ELR (cell line): ENCODE data around the gene SPIRE1.
A peak's percentile ranks its signal among the peaks of the same experiment; 100 is the strongest.
"Not testable (repeated sequence)": the region's sequence is repeated elsewhere in the genome, so short reads cannot be mapped to it uniquely, and the experiment has no call there.

ENCODE experiments used
- DNase-seq: peaks from one replicate; pipeline ENCODE4 v3.0.0-alpha.2; 2015; ENCODE audit warnings: low read depth

SPIRE1 gene

DNA sequence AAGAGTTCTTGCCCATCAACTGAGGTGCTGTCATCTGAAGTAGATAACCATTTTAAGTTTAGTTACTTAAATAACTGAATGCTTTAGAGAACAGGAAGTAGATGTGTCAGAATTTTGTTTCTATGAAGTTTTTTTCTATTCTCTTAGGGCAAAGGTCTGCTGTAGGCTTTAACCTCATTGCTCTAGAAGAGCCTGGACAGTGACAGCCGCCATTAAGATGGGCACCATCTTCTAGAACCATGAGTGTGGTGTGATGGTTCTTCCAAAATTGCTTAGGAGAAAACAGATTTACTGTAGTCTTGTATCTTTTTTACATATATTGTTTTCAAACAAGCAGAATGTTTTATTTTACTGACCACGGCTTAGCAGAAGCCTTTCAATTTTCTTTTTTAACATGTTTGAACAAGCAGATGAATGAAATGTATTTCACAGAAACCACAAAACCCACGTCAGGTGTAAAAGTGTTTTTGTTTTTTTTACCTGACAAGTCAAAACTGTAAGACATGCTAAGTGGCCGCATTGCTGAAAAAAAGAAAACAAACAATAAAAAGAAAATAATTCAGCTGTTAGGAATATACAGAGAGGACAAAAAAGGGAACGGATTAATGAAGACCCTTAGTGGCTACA lies 172.3 kb downstream of the SPIRE1 start:
- DNase-seq: no peak

DNA sequence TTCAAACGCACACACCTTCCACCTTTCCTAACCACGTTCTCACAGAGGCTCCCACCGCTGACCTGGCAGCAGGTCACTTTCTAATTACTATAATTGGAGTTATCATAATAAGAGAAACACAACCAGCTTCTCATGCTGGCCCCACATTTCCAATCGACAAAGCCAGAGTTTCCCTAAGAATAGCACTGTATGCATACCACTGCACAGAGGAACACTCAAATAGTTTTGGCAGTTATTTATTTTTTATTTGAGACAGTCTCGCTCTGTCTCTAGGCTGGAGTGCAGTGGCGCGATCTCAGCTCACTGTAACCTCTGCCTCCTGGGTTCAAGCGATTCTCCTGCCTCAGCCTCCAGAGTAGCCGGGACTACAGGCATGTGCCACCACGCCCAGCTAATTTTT lies 176.0 kb downstream of the SPIRE1 start:
- DNase-seq: not testable (repeated sequence)

DNA sequence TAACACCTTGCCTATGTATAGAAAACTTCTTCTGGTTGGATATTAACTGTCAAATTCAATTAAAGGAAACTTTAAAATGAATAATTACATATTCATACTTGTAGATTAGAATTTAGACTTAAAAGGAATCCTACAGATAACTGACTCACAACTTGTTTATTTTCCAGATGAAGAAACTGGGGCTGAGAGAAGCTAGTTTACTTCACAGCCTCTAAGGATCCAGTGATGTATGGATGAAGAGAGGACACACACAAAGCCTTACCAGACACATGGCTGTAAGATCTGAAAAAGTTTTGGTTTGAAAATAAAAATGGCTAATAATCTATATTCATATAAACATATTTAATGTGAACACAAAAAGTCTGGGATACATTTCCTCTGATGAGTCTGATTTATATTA lies 177.9 kb downstream of the SPIRE1 start:
- no peak for DNase-seq

DNA sequence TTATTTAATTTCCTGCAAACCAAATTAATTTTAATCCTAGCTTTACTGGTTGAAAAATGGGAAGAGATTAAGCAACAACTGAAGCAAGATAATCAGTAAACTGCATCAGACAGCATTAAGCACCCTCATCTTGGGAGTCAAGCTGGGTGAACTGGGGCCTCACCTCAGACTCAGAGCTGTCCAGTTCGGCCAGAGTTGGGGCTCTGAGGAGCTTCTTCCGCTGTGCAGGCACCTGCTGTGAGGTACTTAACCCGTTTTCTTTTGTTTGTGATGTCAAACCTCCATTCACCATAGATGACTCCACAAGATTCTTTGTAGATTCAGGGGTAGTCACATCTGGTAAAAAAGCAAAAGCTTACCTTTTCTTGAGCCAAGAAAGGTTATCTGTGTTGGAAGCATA lies 178.4 kb downstream of the SPIRE1 start:
- no peak for DNase-seq

DNA sequence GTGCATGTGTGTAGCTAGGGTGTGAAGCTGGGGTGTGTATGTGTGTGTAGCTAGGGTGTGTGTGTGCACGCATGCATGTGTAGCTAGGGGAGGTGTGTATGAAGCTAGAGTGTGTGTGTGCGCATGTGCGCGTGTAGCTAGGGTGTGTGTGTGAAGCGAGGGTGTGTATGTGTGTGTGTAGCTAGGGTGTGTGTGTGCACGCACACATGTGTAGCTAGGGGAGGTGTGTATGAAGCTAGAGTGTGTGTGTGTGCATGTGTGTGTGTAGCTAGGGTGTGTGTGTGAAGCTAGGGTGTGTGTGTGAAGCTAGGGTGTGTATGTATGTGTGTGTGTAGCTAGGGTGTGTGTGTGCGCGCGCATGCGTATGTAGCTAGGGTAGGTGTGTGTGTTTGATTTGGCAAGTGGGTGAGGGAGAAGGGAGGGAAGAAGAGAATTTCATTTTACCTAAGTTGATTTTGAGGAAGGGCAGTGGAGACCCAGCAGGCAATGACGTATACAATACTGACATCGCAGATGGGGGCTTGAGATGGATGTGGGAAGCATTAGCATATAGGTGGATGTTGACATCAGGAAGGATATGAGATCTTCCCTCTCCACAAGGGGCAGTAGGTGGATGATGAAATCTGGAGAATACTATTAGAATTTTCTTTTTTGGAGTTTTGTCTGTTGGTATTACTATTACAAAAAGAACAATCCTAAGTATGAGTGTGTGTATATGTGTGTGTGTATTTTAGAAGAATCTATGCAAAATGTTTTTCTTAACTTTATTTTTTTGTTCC lies 179.4 kb downstream of the SPIRE1 start:
- peak; percentile 17 for DNase-seq

DNA sequence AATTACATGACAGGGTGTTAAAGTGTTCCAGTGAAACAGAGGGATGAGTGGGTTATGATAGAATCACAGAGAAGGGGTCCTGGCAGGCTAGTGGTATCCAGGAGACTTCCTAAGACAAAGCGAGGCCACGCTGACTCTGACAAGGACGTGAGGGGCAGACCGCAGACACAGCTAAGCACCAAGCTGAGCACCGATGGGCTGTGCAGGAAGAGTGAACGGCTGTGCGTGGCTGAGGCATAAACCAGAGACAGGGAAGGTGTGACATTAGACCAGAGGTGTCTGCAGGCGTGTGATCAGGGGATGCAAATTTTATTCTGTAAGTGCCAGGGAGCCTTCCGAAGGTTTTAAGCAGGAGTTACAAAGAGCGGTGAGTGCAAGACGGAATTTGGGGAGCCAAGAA lies 180.3 kb downstream of the SPIRE1 start:
- DNase-seq: no peak

DNA sequence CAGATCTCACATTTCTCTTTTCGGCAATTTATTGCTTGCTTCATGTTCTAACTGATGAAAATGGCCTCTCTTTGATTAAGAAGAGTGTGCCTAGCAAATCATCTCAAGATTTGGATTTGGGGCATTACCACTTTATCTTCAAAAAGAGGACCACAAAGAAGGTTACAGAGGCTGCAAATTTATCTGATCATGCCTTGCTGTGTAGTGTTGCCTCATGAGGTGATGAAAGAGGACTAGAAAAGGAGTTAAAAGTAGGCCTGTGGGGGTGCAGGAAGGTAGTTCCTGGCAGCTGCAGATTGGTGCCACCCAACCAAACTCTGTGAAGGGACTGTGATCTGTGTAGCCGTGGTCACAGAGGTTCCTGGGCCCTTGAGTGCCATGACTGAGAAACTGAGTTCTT lies 181.0 kb downstream of the SPIRE1 start:
- DNase-seq: no peak

DNA sequence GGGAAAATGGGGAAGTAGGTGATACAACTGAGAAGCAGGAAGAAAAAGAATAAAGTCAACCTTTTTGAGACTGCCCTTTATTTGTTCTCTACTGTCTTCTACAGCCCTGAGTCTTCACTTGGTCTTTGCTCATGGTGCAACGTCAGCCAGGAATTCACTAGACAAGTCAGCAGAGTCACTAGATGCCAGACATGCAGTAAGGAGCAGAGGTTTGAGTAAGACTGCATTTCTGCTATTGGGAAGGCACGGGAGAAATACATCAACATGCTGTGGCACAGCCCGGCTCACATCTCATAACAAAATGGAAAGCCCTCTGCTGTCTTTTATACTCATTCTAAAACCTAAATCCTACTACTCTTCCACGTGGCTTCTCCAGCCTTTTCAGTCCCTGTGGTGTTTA lies 183.0 kb downstream of the SPIRE1 start:
- no peak for DNase-seq

DNA sequence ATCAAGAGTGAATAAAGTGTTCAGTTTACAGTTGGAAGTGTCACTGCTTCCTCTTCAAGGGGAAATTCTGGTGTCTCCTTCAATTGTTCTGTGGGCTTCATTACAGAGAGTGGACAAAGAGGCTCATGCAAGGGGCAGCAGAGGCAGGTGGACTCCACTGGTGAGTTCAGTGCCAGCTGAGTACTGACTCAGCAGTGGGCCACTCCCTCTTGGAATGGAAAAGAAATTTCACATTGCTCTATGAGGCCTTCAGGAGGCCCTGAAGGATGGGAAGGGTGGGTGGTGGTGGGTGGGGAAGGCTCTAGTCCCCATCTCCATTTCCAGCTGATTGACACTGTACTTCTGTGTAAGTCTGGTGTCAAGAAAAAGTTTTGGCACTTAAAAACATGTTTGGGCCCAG lies 183.8 kb downstream of the SPIRE1 start:
- DNase-seq: no peak

DNA sequence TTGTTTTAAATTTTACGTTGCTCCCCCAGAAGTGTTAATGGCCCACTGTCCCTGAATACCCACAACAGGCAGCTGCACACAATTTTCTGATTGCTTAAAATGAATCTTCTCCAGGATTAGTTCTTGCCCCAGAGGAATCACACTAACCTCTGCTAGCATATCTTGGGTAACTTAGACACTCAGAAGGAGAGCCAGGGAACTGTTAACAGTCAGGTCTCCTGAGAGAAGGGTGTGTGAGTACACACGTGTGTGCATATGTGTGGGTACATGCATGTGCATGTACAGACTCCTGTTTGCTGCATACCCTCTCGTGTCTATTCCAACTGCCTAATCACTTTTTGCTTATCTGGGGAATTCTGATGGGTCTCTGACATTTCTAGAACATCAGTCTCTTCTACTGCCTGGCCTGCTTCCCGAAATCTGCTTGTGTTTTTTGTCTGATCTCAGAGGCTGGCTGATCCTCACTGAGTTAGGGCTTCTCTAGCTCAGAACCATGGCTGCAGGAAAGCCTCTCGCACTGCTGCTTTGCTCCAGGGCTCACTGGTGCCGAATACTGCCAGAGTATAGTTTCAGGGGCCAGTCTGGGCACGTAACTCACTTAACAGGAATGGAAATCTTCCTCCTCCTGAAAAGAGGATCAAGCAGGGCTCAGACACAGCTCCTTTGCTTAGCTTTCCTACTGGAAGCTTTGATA lies 187.4 kb downstream of the SPIRE1 start:
- no peak for DNase-seq

DNA sequence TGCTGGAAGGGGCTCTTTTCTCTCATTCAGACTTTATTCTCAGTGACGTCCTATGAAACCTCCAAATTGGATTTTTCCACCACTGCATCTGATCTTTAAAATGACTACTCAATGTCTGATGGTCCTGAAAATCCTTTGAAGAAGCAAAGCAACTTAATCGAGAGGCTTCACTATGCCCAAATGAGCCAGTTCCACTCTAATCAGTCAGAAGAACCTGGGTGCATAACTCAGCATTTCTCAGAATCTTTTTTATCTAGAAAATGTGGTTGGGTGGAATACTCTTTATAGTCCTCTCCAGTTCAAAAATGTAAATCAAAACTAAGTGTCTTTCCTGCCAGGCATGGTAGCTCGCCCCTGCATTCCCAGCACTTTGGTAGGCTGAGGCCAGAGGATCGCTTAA lies 189.5 kb downstream of the SPIRE1 start:
- no peak for DNase-seq

DNA sequence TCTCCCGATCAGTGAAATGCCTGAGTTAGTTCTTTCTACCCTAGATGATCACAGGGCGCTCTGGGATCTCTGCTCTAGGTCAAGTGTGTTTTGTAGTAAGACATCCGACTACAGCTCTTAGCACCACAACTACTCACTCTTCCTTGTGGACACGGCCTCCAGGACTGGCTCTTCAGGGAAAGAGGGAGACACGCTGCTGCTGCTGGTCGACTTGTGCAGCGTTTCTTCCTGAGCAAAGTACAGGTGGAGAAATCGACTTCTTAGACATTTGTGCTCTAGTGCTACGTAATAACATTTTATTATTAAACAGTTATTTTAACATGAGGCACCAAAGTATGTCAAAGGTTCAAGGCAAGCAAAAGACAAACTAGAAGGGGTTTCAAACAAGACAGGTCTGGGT lies 193.2 kb downstream of the SPIRE1 start:
- no peak for DNase-seq

DNA sequence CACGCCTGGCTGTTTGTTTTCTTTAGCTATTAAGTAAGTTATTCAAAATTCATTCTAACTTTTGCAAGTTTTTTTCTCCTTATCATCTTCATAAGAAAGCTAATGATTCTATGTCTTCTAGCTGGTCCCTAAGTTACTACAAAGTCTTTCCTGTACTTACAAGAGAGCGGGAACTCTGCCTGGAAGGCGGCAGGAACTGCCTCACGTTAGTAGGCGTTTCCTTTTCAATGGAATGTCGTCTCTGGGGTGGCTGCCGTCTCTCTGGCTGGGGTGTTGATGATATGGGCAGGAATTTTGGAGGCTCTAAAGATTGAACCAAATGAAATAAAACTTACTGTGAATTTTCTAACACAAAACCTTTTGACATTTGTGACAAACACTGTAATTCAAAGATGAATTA lies 194.7 kb downstream of the SPIRE1 start:
- DNase-seq: no peak

DNA sequence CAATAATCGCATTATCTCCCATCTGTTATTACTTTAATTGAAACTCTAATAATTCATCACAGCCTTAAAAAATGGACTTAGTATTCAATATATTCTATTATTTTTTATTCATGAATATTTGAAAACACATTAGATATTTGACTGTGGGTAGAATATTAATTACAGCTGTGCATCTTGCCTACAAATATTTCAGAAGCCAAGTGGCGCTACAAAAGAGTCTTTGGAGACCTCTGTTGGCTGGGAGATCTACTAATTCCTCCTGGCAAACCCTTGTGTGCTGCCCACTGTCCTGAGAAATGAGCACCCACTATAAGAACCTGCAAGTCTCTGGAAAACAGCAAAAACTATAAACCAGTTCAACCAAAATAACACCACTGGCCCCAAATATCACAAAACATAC lies 195.7 kb downstream of the SPIRE1 start:
- no peak for DNase-seq

DNA sequence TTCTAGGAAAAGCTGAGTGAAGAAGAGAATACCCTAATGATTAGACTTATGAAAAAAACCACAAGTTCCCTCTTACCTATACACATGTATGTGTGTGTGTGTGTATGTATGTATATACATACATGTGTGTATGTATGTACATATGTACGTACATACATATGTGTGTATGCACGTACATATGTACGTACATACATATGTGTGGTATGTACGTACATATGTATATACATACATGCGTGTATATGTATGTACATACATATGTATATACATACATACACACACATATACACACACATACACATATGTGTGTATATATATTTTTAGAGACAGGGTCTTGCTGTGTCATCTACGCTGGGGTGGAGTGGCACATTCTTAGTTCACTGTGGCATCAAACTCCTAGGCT lies 196.6 kb downstream of the SPIRE1 start:
- DNase-seq: no peak

DNA sequence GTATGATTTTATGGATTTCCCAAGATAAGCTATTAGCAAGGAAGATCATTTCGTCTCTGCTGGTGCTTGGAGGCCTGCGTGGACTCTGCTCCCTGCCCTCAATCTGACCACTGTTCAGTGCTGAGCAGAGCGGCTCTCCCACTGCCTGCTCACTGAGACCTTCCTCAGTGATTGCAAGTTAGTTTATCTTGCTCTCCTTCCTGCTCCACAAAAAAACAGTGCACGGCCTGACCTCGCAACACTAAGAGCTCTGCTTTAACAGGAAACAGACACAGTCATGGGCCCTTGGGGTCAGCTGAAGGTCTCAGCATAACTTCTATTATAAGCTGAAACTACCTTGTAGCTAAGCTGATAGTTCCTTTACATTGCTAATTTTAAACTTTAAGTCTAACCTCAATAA lies 197.0 kb downstream of the SPIRE1 start:
- no peak for DNase-seq

DNA sequence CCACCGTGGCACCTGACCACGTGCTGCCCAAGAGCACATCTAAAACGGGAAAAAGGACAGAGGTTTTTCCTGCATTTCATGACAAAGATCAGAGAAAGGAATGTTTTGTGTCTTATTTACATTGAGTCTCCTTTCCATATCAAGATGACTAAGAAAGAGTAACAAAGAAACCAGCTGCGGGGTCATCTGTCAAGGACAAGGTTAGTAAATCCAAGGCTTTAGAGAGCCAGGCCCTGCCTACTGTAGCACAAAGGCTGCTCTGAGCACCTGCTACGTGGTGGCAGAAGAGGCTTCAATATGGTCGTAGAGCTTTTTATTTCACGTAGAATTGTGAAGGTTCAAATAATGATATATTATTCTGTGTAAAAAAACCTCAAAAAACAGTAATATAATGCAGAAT lies 199.1 kb downstream of the SPIRE1 start:
- DNase-seq: no peak

DNA sequence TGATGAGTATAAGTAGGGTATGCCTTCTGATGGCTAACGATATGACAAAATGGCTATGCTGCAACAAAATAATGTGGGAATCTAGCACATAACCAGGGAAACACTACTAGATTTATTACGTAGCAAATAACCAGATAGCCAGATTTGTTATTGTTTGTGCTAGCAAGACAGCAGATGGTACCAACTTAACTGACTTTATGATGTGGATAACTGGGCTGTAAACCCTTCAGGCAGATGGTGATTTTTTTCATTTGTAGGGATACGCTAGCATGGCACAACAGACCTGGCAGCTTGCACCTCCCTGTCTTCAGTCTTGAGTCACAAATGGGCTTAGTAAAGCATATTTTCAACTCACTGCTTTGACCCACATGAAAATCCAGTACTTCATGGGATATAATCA lies 201.5 kb downstream of the SPIRE1 start:
- no peak for DNase-seq

DNA sequence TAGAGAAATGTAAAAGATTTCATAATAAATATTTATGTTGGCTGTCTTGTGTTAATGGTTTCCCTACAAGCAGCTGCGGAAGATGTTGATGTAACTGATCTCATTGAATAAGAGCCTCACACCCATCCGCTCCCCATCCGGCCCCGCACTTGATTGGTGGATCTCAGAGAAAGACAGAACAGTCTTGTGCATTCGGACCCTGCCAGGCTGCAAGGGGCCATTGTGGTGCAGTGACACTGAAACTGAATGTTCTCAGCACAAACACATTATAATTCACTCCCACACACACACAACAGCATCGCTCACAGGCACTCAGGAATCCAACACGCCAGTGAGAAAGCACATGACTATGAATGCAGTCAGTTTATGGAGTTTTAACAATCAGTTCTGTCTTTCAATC lies 202.4 kb downstream of the SPIRE1 start:
- no peak for DNase-seq

DNA sequence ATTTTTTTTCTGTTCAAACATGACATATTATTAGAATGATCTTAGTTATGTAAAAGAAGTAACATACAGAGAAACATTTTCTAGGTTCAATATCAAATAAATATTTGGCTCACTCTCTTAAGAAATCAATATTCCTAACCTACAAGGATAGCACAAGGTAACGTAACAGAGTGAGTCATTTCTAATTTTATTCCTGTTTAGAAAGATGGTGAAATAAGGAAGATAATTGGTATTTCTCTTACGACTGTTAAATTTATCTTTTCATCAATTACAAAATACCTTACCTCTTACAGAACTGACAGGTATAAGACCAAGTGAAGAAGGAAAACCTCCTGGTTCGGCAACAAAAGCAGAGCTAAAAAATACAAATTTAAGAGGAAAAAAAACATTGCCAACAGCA lies 205.1 kb downstream of the SPIRE1 start:
- no peak for DNase-seq

DNA sequence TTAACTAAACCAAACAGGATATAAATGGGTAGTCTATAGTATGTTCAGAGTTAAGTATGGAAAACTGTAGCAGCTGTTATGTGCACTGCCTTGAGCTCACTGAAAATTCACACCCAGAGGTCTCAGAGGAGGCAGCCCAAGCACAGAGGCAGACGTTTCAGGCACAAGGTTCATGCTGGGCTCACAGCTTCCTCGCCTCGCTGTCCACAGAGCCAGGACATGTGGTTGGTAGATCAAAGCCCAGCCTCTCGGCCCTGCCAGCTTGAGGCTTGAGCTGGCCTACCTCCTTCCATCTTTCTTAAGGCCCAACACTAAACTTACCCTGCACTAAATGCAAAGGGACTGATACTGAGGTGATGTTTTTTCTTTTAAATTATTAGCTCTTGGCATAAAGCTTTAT lies 206.5 kb downstream of the SPIRE1 start:
- no peak for DNase-seq

DNA sequence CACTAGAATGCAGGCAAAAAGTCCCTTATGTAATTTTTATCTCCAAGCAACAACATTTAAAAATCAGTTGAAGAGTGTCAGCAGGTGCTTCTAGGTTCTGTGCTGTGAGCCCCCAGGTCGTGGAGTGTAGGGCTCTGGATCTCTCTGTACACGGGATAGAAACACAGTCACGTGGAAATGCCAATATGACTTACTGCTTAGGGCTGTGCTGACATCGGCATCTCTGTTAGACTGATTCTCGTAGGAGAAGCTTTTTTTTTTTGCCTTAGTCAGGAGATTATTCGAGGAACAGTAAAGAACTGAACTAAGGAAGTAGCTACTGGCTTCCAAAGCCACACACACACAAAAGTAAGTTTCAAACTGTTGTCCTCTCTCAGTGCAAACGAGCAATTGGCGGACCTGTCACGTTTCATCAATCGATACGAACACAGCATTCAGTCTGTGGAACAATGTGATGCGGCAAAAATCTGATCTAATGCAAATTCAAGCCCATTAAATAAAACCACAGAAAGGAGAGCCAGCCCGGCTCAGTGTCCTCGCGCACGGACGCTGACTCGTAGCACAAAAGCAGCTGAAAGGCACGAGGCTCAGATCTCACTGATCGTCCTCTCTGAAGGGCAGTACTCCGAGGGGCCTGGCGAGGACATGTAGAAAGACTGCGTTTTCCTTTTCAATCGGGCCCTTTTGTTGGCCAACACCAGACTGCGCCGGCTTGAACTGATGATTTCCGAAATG lies 208.7 kb downstream of the SPIRE1 start:
- DNase-seq: no peak

DNA sequence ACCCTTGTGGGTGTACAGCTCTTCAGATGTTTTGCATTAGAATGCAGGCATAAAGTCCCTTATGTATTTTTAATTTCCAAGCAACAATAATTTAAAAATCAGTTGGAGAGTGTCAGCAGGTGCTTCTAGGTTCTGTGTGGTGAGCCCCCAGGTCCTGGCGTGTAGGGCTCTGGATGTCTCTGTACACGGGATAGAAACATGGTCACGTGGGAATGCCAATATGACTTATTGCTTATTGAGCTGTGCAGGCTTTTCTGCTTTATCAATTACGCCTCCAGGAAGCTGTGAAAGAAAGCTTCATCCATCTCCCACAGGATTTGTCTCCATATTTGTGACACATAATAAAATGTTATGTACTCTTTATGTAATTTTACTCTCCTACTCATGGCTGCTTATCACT lies 212.4 kb downstream of the SPIRE1 start:
- no peak for DNase-seq
